ENCODE results near the gene TEX26. TPM values are rescaled to one million over a fixed set of nuclear protein-coding genes. Genes with fewer than 3 reads are reported as not detected.
A peak's percentile ranks its signal among the peaks of the same experiment; 100 is the strongest.

The TEX26 gene
- total and polyA plus RNA-seq, 9 of the 15 experiments (the other 6 are each of a cell fraction or from before 2014, with no cell fraction given) = not detected

GRCh38 chr13:30884543-30884942 lies 47.9 kb upstream of the TEX26 start:
- ChIA-PET POLR2A (interaction anchor here (1.0 kb wide), 1 partner anchor 14 kb away, joined by 4 read pairs; no protein-coding TSS in a partner anchor), CTCF (ENCODE audit: low intra/inter-chr PET ratio) (no interaction called here)
- Histone ChIP-seq H3K4me2 (ENCODE audit: insufficient read depth, low read length) (no peak overlapping the region), H3K9me3 (replicated peaks; ENCODE audit: control insufficient read depth, insufficient read depth, low read depth, low read length) (no peaks in the 10 kb centered on the region), H3K9ac (ENCODE audit: insufficient read depth in 1 of 2, low read depth in 2 of 2, low read length in 2 of 2) (no peak overlapping the region), H4K20me1 (replicated peaks; ENCODE audit: control insufficient read depth, insufficient read depth, low read length) (no peaks in the 10 kb centered on the region; the same call in 1 of the 2 replicates), H3K4me3 (no peak overlapping the region), H3K4me1 (replicated peaks in 1 of 2; ENCODE audit: control insufficient read depth in 2 of 2, insufficient read depth in 2 of 2, low read length in 2 of 2) (no peaks in the 10 kb centered on the region), H3K9me1 (ENCODE audit: control insufficient read depth, insufficient read depth, low read length) (peaks cover 3% of the 10 kb centered on the region), H3K27me3 (ENCODE audit: control insufficient read depth in 2 of 2, insufficient read depth in 2 of 2, low read length in 2 of 2) (no peaks in the 10 kb centered on the region; a peak in 1 of 5 replicates), H3K79me2 (ENCODE audit: control insufficient read depth, insufficient read depth, low read length) (no peaks in the 10 kb centered on the region), H3K36me3 (ENCODE audit: control insufficient read depth, insufficient read depth, low read length) (no peaks in the 10 kb centered on the region), H2AFZ (ENCODE audit: low read depth, low read length) (no peak overlapping the region), H3K27ac (ENCODE audit: extremely low read depth, low read depth, low read length) (no peak overlapping the region)
- intact Hi-C loops (cut with micrococcal nuclease) (no loop called here), in situ Hi-C loops (cut with MboI) (no loop called here)
- 0% methylated on average over 1 of the region's 5 CpGs for WGBS (ENCODE audit: insufficient coverage, low coverage, missing lambda C conversion rate)
- FAIRE-seq (no peak), ATAC-seq (peak; percentile 60), DNase-seq (ENCODE audit: extremely low read depth in 1 of 4, low spot score in 3 of 4) (peak in 1 of 4 experiments; percentile 9)
- no TSS peak for BruUV-seq (replicated peaks)
- no peak for TF ChIP-seq GATAD2A (IDR thresholded peaks at IDR 0.05)
- TF ChIP-seq CHD7 (IDR thresholded peaks at IDR 0.05; ENCODE audit: low read depth, low read length) = no peak
- TF ChIP-seq ZBTB5 (IDR thresholded peaks at IDR 0.05) = no peak
- TF ChIP-seq ZBTB49 (CRISPR knock-in tag; IDR thresholded peaks at IDR 0.05; ENCODE audit: borderline replicate concordance) = no peak

Data from K562 (cell line).